Stimulated activated naive CD8-positive, alpha-beta T cell treated with anti-CD3 and anti-CD28 coated beads, Interleukin-15, Interleukin-2, amounts not matched to agents 100 ng/mL and 50 ng/mL, for 24 hours (primary cell): Measurements from ENCODE around the gene OXGR1.

Experiments
- H3K27ac Mint-ChIP-seq: one replicate; pipeline ENCODE4 v1.8.0; 2021; ENCODE audit warnings: mild to moderate bottlenecking, mixed read lengths
- H3K27me3 Mint-ChIP-seq: one replicate; pipeline ENCODE4 v1.8.0; 2021; ENCODE audit warnings: mixed read lengths
- H3K36me3 Mint-ChIP-seq: one replicate; pipeline ENCODE4 v1.8.0; 2021; ENCODE audit warnings: low read depth, mixed read lengths
- H3K4me1 Mint-ChIP-seq: one replicate; pipeline ENCODE4 v1.8.0; 2021; ENCODE audit warnings: low read depth, mixed read lengths
- H3K4me3 Mint-ChIP-seq: one replicate; pipeline ENCODE4 v1.8.0; 2021; ENCODE audit warnings: mild to moderate bottlenecking, mixed read lengths
- H3K9me3 Mint-ChIP-seq: one replicate; pipeline ENCODE4 v1.8.0; 2021; ENCODE audit warnings: mixed read lengths

OXGR1 gene

GRCh38 chr13:97017322-97017721 lies 23.0 kb upstream of the OXGR1 start:
- H3K4me3 Mint-ChIP-seq: no peak overlapping the region
- no peak overlapping the region for H3K27ac Mint-ChIP-seq
- H3K27me3 Mint-ChIP-seq: peaks cover 64% of the 10 kb centered on the region

GRCh38 chr13:97015661-97016350 lies 21.5 kb upstream of the OXGR1 start:
- H3K27me3 Mint-ChIP-seq: peaks cover 68% of the 10 kb centered on the region
- no peak overlapping the region for H3K27ac Mint-ChIP-seq
- peaks cover 8% of the 10 kb centered on the region for H3K4me1 Mint-ChIP-seq
- no peaks in the 10 kb centered on the region for H3K36me3 Mint-ChIP-seq
- peaks cover 4% of the 10 kb centered on the region for H3K9me3 Mint-ChIP-seq
- H3K4me3 Mint-ChIP-seq: no peak overlapping the region

More at GRCh38 chr13:97017322-97017721, 23.0 kb upstream of the OXGR1 start:
- H3K4me1 Mint-ChIP-seq: peaks cover 8% of the 10 kb centered on the region
- H3K9me3 Mint-ChIP-seq: peaks cover 4% of the 10 kb centered on the region
- no peaks in the 10 kb centered on the region for H3K36me3 Mint-ChIP-seq

- no peaks in the 10 kb centered on the region for H3K36me3 Mint-ChIP-seq
- H3K4me1 Mint-ChIP-seq: peaks cover 8% of the 10 kb centered on the region
- H3K27me3 Mint-ChIP-seq: peaks cover 48% of the 10 kb centered on the region
- no peak overlapping the region for H3K27ac Mint-ChIP-seq
- H3K9me3 Mint-ChIP-seq: peaks cover 4% of the 10 kb centered on the region
- H3K4me3 Mint-ChIP-seq: no peak overlapping the region
These were observed 18.2 kb upstream of the OXGR1 start for GRCh38 chr13:97012251-97013048.

GRCh38 chr13:97011446-97012131 lies 17.3 kb upstream of the OXGR1 start:
- no peaks in the 10 kb centered on the region for H3K36me3 Mint-ChIP-seq
- peaks cover 8% of the 10 kb centered on the region for H3K4me1 Mint-ChIP-seq
- no peak overlapping the region for H3K27ac Mint-ChIP-seq
- no peak overlapping the region for H3K4me3 Mint-ChIP-seq
- H3K9me3 Mint-ChIP-seq: peaks cover 4% of the 10 kb centered on the region
- H3K27me3 Mint-ChIP-seq: peaks cover 46% of the 10 kb centered on the region

- H3K4me1 Mint-ChIP-seq: no peaks in the 10 kb centered on the region
- H3K27ac Mint-ChIP-seq: no peak overlapping the region
- no peaks in the 10 kb centered on the region for H3K9me3 Mint-ChIP-seq
- H3K4me3 Mint-ChIP-seq: no peak overlapping the region
- peaks cover 36% of the 10 kb centered on the region for H3K27me3 Mint-ChIP-seq
- no peaks in the 10 kb centered on the region for H3K36me3 Mint-ChIP-seq
These were observed 14.4 kb upstream of the OXGR1 start for GRCh38 chr13:97008643-97009042.

- H3K27me3 Mint-ChIP-seq: peaks cover 24% of the 10 kb centered on the region
- H3K4me1 Mint-ChIP-seq: no peaks in the 10 kb centered on the region
- H3K27ac Mint-ChIP-seq: no peak overlapping the region
- no peaks in the 10 kb centered on the region for H3K9me3 Mint-ChIP-seq
- no peak overlapping the region for H3K4me3 Mint-ChIP-seq
- no peaks in the 10 kb centered on the region for H3K36me3 Mint-ChIP-seq
These were observed 11.5 kb upstream of the OXGR1 start for GRCh38 chr13:97005625-97006262.

- Mint-ChIP-seq H3K4me1 (no peaks in the 10 kb centered on the region), H3K36me3 (no peaks in the 10 kb centered on the region), H3K27ac (no peak overlapping the region), H3K27me3 (peaks cover 31% of the 10 kb centered on the region), H3K4me3 (no peak overlapping the region), H3K9me3 (no peaks in the 10 kb centered on the region)
These were observed 10.6 kb upstream of the OXGR1 start for GRCh38 chr13:97004886-97005285.

- H3K4me3 Mint-ChIP-seq: no peak overlapping the region
- H3K9me3 Mint-ChIP-seq: no peaks in the 10 kb centered on the region
- no peaks in the 10 kb centered on the region for H3K4me1 Mint-ChIP-seq
- peaks cover 35% of the 10 kb centered on the region for H3K27me3 Mint-ChIP-seq
- no peak overlapping the region for H3K27ac Mint-ChIP-seq
- H3K36me3 Mint-ChIP-seq: no peaks in the 10 kb centered on the region
These were observed 10.0 kb upstream of the OXGR1 start for GRCh38 chr13:97004096-97004876.

- Mint-ChIP-seq H3K4me1 (no peaks in the 10 kb centered on the region), H3K27me3 (peaks cover 37% of the 10 kb centered on the region), H3K27ac (no peak overlapping the region), H3K4me3 (no peak overlapping the region), H3K9me3 (no peaks in the 10 kb centered on the region), H3K36me3 (no peaks in the 10 kb centered on the region)
These were observed 8.8 kb upstream of the OXGR1 start for GRCh38 chr13:97003071-97003470.

GRCh38 chr13:97002581-97002980 lies 8.3 kb upstream of the OXGR1 start:
- no peak overlapping the region for H3K4me3 Mint-ChIP-seq

GRCh38 chr13:97001636-97002035 lies 7.4 kb upstream of the OXGR1 start:
- no peaks in the 10 kb centered on the region for H3K4me1 Mint-ChIP-seq
- no peaks in the 10 kb centered on the region for H3K9me3 Mint-ChIP-seq
- H3K27ac Mint-ChIP-seq: no peak overlapping the region
- peaks cover 44% of the 10 kb centered on the region for H3K27me3 Mint-ChIP-seq
- no peaks in the 10 kb centered on the region for H3K36me3 Mint-ChIP-seq
- no peak overlapping the region for H3K4me3 Mint-ChIP-seq

More at GRCh38 chr13:97002581-97002980, 8.3 kb upstream of the OXGR1 start:
- Mint-ChIP-seq H3K4me1 (no peaks in the 10 kb centered on the region), H3K27me3 (peaks cover 37% of the 10 kb centered on the region), H3K27ac (no peak overlapping the region), H3K9me3 (no peaks in the 10 kb centered on the region), H3K36me3 (no peaks in the 10 kb centered on the region)

GRCh38 chr13:97000295-97000925 lies 6.1 kb upstream of the OXGR1 start:
- Mint-ChIP-seq H3K4me1 (no peaks in the 10 kb centered on the region), H3K27me3 (peaks cover 46% of the 10 kb centered on the region), H3K4me3 (no peak overlapping the region), H3K9me3 (no peaks in the 10 kb centered on the region), H3K36me3 (no peaks in the 10 kb centered on the region), H3K27ac (no peak overlapping the region)

GRCh38 chr13:96999091-96999490 lies 4.8 kb upstream of the OXGR1 start:
- Mint-ChIP-seq H3K36me3 (no peaks in the 10 kb centered on the region), H3K27me3 (peaks cover 51% of the 10 kb centered on the region), H3K4me3 (no peak overlapping the region), H3K9me3 (no peaks in the 10 kb centered on the region), H3K27ac (no peak overlapping the region), H3K4me1 (no peaks in the 10 kb centered on the region)

- Mint-ChIP-seq H3K9me3 (no peaks in the 10 kb centered on the region), H3K36me3 (no peaks in the 10 kb centered on the region), H3K4me1 (peaks cover 4% of the 10 kb centered on the region), H3K4me3 (no peak overlapping the region), H3K27me3 (peaks cover 60% of the 10 kb centered on the region), H3K27ac (no peak overlapping the region)
These were observed 3.8 kb upstream of the OXGR1 start for GRCh38 chr13:96998051-96998450.
